ENCODE results near the gene FSIP1. TPM values are rescaled to one million over a fixed set of nuclear protein-coding genes. Genes with fewer than 3 reads are reported as not detected.

The FSIP1 gene
- total RNA-seq, 4 donors from 2014 or later, result 0.38 to 0.91 (median 0.57) TPM; not detected in 1

GRCh38 chr15:39699516-39700374 is 82.9 kb downstream of the FSIP1 start:
- no peaks in the 10 kb centered on the region for H3K27me3 ChIP-seq
- no peaks in the 10 kb centered on the region for H3K4me1 ChIP-seq
- intact Hi-C loops (cut with DNase I), result no loop called here
- H3K36me3 ChIP-seq, result no peaks in the 10 kb centered on the region
- no peak overlapping the region for H3K4me3 ChIP-seq
- no peak for DNase-seq
- no peak overlapping the region for H3K27ac ChIP-seq
- H3K9me3 ChIP-seq, result no peaks in the 10 kb centered on the region
- TF ChIP-seq CTCF (IDR thresholded peaks at IDR 0.05), result no peak
- no peak for TF ChIP-seq POLR2A (IDR thresholded peaks at IDR 0.05)
- 57 to 58% methylated on average over 3 of the region's 3 CpGs for WGBS, 2 donors

- no peaks in the 10 kb centered on the region for H3K4me1 ChIP-seq
- no peak for DNase-seq
- no peaks in the 10 kb centered on the region for H3K27me3 ChIP-seq
- no peak overlapping the region for H3K27ac ChIP-seq
- no peaks in the 10 kb centered on the region for H3K9me3 ChIP-seq
- 86 to 90% methylated on average over 11 of the region's 11 CpGs for WGBS, 2 donors
- intact Hi-C loops (cut with DNase I), result no loop called here
- H3K4me3 ChIP-seq, result no peak overlapping the region
- no peaks in the 10 kb centered on the region for H3K36me3 ChIP-seq
- TF ChIP-seq POLR2A (IDR thresholded peaks at IDR 0.05), result no peak
- no peak for TF ChIP-seq CTCF (IDR thresholded peaks at IDR 0.05)
These were observed 83.9 kb downstream of the FSIP1 start for GRCh38 chr15:39698444-39699390.

GRCh38 chr15:39697509-39697908 is 85.1 kb downstream of the FSIP1 start:
- TF ChIP-seq POLR2A (IDR thresholded peaks at IDR 0.05) (no peak), CTCF (IDR thresholded peaks at IDR 0.05) (no peak)
- Histone ChIP-seq H3K9me3 (no peaks in the 10 kb centered on the region), H3K27ac (no peak overlapping the region), H3K36me3 (no peaks in the 10 kb centered on the region), H3K27me3 (no peaks in the 10 kb centered on the region), H3K4me1 (peaks cover 3 to 11% (median 6%) of the 10 kb centered on the region in 3 donors), H3K4me3 (no peak overlapping the region)
- intact Hi-C loops (cut with DNase I), result no loop called here
- 93 to 94% methylated on average over 5 of the region's 5 CpGs for WGBS, 2 donors
- DNase-seq, result no peak

- intact Hi-C loops (cut with DNase I), result no loop called here
- H3K27ac ChIP-seq, result no peak overlapping the region
- WGBS, 2 donors, result 85 to 91% methylated on average over 2 of the region's 2 CpGs
These were observed 86.8 kb downstream of the FSIP1 start for GRCh38 chr15:39695793-39696192.

More at GRCh38 chr15:39695793-39696192, 86.8 kb downstream of the FSIP1 start:
- Histone ChIP-seq H3K36me3 (no peaks in the 10 kb centered on the region), H3K27me3 (no peaks in the 10 kb centered on the region), H3K9me3 (no peaks in the 10 kb centered on the region), H3K4me1 (peaks cover 3 to 22% (median 9%) of the 10 kb centered on the region in 3 donors), H3K4me3 (no peak overlapping the region)
- DNase-seq, result no peak
- TF ChIP-seq POLR2A (IDR thresholded peaks at IDR 0.05) (no peak), CTCF (IDR thresholded peaks at IDR 0.05) (no peak)
